RCC 7860 (cell line): ENCODE measurements around the gene UBXN1.
A peak's percentile ranks its signal among the peaks of the same experiment; 100 is the strongest.

Experiments used
- DNase-seq: peaks from one replicate; pipeline ENCODE4 v3.0.0-alpha.2; 2015; ENCODE audit warnings: low spot score
- FAIRE-seq: peaks from 2 replicates; lab custom pipeline; 2012; peaks lifted over from hg19 to GRCh38; lab: Jason Lieb, UNC

UBXN1 gene

GRCh38 chr11:62678770-62679696 is at the start of gene UBXN1:
UBXN1 (minus strand) TSS chr11:62679073; CDS start chr11:62678923, 150 bp downstream.
- DNase-seq: peak; percentile 67
- no peak for FAIRE-seq

GRCh38 chr11:62728171-62728988 is 49.5 kb upstream of the UBXN1 start, which contains the start of gene TTC9C:
TTC9C (plus strand) TSS chr11:62728486; CDS start chr11:62728849, 363 bp downstream.
- FAIRE-seq: no peak

GRCh38 chr11:62727872-62728170 is 48.9 kb upstream of the UBXN1 start:
- DNase-seq (peak; percentile 90), FAIRE-seq (peak; percentile 86)

More at GRCh38 chr11:62728171-62728988, 49.5 kb upstream of the UBXN1 start, which contains the start of gene TTC9C:
- peak; percentile 63 for DNase-seq

- DNase-seq (peak; percentile 98), FAIRE-seq (peak; percentile 67)
Observed at GRCh38 chr11:62727165-62727871, 48.4 kb upstream of the UBXN1 start, which contains the start of gene HNRNPUL2. HNRNPUL2 (minus strand) TSS chr11:62727457; CDS start chr11:62727156, 301 bp downstream.

- FAIRE-seq (no peak), DNase-seq (no peak)
Observed at GRCh38 chr11:62726915-62727164, 48.0 kb upstream of the UBXN1 start.

GRCh38 chr11:62726156-62726914 is 47.5 kb upstream of the UBXN1 start:
- no peak for FAIRE-seq
- DNase-seq: no peak

GRCh38 chr11:62725646-62726045 is 46.8 kb upstream of the UBXN1 start:
- peak; percentile 9 for DNase-seq
- FAIRE-seq: no peak

GRCh38 chr11:62724171-62724570 is 45.3 kb upstream of the UBXN1 start:
- DNase-seq (no peak), FAIRE-seq (no peak)

- no peak for FAIRE-seq
Observed at GRCh38 chr11:62721994-62722393, 43.1 kb upstream of the UBXN1 start.

GRCh38 chr11:62719302-62719978 is 40.6 kb upstream of the UBXN1 start:
- no peak for FAIRE-seq
- DNase-seq: no peak

More at GRCh38 chr11:62721994-62722393, 43.1 kb upstream of the UBXN1 start:
- no peak for DNase-seq

- DNase-seq (no peak), FAIRE-seq (no peak)
Observed at GRCh38 chr11:62716816-62717215, 37.9 kb upstream of the UBXN1 start.

GRCh38 chr11:62716206-62716605 is 37.3 kb upstream of the UBXN1 start:
- FAIRE-seq: no peak

GRCh38 chr11:62715150-62716130 is 36.6 kb upstream of the UBXN1 start:
- no peak for DNase-seq
- FAIRE-seq: no peak

More at GRCh38 chr11:62716206-62716605, 37.3 kb upstream of the UBXN1 start:
- DNase-seq: no peak

GRCh38 chr11:62713343-62713742 is 34.5 kb upstream of the UBXN1 start:
- DNase-seq (peak; percentile 10), FAIRE-seq (no peak)

GRCh38 chr11:62712861-62713260 is 34.0 kb upstream of the UBXN1 start:
- no peak for FAIRE-seq
- DNase-seq: no peak

- FAIRE-seq (no peak), DNase-seq (no peak)
Observed at GRCh38 chr11:62712276-62712812, 33.5 kb upstream of the UBXN1 start.

GRCh38 chr11:62710001-62710345 is 31.1 kb upstream of the UBXN1 start:
- FAIRE-seq: no peak
- DNase-seq: no peak

GRCh38 chr11:62709247-62710000 is 30.6 kb upstream of the UBXN1 start:
- DNase-seq: no peak
- FAIRE-seq: no peak
